ENCODE measurements around the gene PTPRM.

GRCh38 chr18:7926526-7926925 is 359.4 kb downstream of the PTPRM start:
- TF ChIP-seq NR3C1 (CRISPR knock-in tag; conservative IDR thresholded peaks at IDR 0.05; ENCODE audit: low read depth): no peak
- TF ChIP-seq NFYB (CRISPR knock-in tag; conservative IDR thresholded peaks at IDR 0.05; ENCODE audit: low read depth): no peak
- no peak for TF ChIP-seq CTCF (IDR thresholded peaks at IDR 0.05)
- no peak for TF ChIP-seq USF1 (CRISPR knock-in tag; IDR thresholded peaks at IDR 0.05)
- no peak for TF ChIP-seq IRF1 (CRISPR knock-in tag; IDR thresholded peaks at IDR 0.05)
- TF ChIP-seq ELF4 (CRISPR knock-in tag; IDR thresholded peaks at IDR 0.05; ENCODE audit: low read depth): no peak
- no peak for TF ChIP-seq AFF4 (CRISPR knock-in tag; IDR thresholded peaks at IDR 0.05; ENCODE audit: borderline replicate concordance)
- TF ChIP-seq, protein P1, sequence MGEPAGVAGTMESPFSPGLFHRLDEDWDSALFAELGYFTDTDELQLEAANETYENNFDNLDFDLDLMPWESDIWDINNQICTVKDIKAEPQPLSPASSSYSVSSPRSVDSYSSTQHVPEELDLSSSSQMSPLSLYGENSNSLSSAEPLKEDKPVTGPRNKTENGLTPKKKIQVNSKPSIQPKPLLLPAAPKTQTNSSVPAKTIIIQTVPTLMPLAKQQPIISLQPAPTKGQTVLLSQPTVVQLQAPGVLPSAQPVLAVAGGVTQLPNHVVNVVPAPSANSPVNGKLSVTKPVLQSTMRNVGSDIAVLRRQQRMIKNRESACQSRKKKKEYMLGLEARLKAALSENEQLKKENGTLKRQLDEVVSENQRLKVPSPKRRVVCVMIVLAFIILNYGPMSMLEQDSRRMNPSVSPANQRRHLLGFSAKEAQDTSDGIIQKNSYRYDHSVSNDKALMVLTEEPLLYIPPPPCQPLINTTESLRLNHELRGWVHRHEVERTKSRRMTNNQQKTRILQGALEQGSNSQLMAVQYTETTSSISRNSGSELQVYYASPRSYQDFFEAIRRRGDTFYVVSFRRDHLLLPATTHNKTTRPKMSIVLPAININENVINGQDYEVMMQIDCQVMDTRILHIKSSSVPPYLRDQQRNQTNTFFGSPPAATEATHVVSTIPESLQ (CRISPR knock-in tag; IDR thresholded peaks at IDR 0.05): no peak
- TF ChIP-seq E2F1 (CRISPR knock-in tag; IDR thresholded peaks at IDR 0.05): no peak
- TF ChIP-seq MAX (CRISPR knock-in tag; IDR thresholded peaks at IDR 0.05): no peak
- TF ChIP-seq, protein P2, sequence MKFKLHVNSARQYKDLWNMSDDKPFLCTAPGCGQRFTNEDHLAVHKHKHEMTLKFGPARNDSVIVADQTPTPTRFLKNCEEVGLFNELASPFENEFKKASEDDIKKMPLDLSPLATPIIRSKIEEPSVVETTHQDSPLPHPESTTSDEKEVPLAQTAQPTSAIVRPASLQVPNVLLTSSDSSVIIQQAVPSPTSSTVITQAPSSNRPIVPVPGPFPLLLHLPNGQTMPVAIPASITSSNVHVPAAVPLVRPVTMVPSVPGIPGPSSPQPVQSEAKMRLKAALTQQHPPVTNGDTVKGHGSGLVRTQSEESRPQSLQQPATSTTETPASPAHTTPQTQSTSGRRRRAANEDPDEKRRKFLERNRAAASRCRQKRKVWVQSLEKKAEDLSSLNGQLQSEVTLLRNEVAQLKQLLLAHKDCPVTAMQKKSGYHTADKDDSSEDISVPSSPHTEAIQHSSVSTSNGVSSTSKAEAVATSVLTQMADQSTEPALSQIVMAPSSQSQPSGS (CRISPR knock-in tag; IDR thresholded peaks at IDR 0.05; ENCODE audit: borderline replicate concordance, low read depth): no peak
